Body of pancreas (tissue), 4 donors: ENCODE results near the gene LDLRAP1.

Experiments
- POLR2A ChIP-seq, 3 donors: fragments of 450-650 bp; IDR thresholded peaks; one replicate each; pipeline ENCODE4 v1.6.1; 2016; ENCODE audit warnings: antibody characterized with exemption in 3 of 3, mild to moderate bottlenecking in 2 of 3
- TF ChIP-seq, protein P1 (sequence below), 7 experiments: fragments of 450-650 bp in 4 of 7; fragments of 200-600 bp in 3 of 7; sonication (generic) in 3 of 7; IDR thresholded peaks; one replicate each; pipeline ENCODE4 v1.5.1; 2016 to 2019; ENCODE audit warnings: antibody characterized with exemption in 7 of 7

DNA sequence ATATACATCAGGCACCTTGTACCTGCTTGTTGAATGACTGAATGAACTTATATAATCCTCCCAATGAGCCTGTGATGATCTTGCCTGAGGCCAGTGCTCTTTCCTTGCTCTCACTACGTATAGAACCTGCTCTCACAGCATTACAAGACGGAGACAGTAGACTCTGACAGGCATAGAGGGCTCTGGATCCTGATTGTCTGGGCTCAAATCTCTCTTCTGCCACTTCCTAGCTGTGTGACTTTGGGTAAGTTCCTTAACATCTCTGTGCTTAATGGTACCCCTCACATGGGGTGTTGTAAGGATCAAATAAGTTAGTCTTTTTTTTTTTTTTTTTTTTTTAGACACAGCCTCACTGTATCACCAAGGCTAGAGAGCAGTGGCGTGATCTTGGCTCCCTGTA is 69.0 kb downstream of the LDLRAP1 start:
- TF ChIP-seq, protein P1, sequence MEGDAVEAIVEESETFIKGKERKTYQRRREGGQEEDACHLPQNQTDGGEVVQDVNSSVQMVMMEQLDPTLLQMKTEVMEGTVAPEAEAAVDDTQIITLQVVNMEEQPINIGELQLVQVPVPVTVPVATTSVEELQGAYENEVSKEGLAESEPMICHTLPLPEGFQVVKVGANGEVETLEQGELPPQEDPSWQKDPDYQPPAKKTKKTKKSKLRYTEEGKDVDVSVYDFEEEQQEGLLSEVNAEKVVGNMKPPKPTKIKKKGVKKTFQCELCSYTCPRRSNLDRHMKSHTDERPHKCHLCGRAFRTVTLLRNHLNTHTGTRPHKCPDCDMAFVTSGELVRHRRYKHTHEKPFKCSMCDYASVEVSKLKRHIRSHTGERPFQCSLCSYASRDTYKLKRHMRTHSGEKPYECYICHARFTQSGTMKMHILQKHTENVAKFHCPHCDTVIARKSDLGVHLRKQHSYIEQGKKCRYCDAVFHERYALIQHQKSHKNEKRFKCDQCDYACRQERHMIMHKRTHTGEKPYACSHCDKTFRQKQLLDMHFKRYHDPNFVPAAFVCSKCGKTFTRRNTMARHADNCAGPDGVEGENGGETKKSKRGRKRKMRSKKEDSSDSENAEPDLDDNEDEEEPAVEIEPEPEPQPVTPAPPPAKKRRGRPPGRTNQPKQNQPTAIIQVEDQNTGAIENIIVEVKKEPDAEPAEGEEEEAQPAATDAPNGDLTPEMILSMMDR (IDR thresholded peaks at IDR 0.05) = no peak
- no peak for TF ChIP-seq POLR2A (IDR thresholded peaks at IDR 0.05)
